Activated B cell treated with CpG ODN at 0.5 μM for 24 hours (primary cell): Measurements from ENCODE around the gene TM2D1. TPM values are rescaled to one million over a fixed set of nuclear protein-coding genes. Genes with fewer than 3 reads are reported as not detected.

ENCODE experiments used
- ATAC-seq: fragments of 200-7000 bp; cut with Tn5 transposase; one replicate; pipeline ENCODE4 v1.10.0; 2021; ENCODE audit warnings: low read depth, mild to moderate bottlenecking, moderate library complexity
- CTCF ChIA-PET: fragments of 350-600 bp; sonication (Branson Sonifier 250); formaldehyde crosslinking; loops from one replicate; lab custom pipeline; 2021; ENCODE audit warnings: antibody characterized with exemption; lab: Charles Lee
- POLR2A ChIA-PET: fragments of 350-600 bp; sonication (Branson Sonifier 250); formaldehyde crosslinking; loops from one replicate; lab custom pipeline; 2021; ENCODE audit warnings: antibody characterized with exemption; lab: Charles Lee
- DNase-seq: peaks from one replicate; pipeline ENCODE4 v3.0.0; 2022
- H3K27ac Mint-ChIP-seq: one replicate; pipeline ENCODE4 v1.8.0; 2020; ENCODE audit warnings: mixed read lengths
- H3K27me3 Mint-ChIP-seq: one replicate; pipeline ENCODE4 v1.8.0; 2021; ENCODE audit warnings: mixed read lengths
- H3K36me3 Mint-ChIP-seq: one replicate; pipeline ENCODE4 v1.8.0; 2021; ENCODE audit warnings: low read depth, mixed read lengths
- H3K4me1 Mint-ChIP-seq: one replicate; pipeline ENCODE4 v1.8.0; 2021; ENCODE audit warnings: mixed read lengths
- H3K4me3 Mint-ChIP-seq: one replicate; pipeline ENCODE4 v1.8.0; 2020; ENCODE audit warnings: mild to moderate bottlenecking, mixed read lengths
- H3K9me3 Mint-ChIP-seq: one replicate; pipeline ENCODE4 v1.8.0; 2020; ENCODE audit warnings: mixed read lengths
- CTCF ChIP-seq: fragments of 200-600 bp; IDR thresholded peaks from one replicate; pipeline ENCODE4 v1.8.0; 2022; ENCODE audit warnings: antibody characterized with exemption, mild to moderate bottlenecking
- intact Hi-C: fragments of 100-400 bp; cut with micrococcal nuclease; formaldehyde crosslinking; loops from one replicate; pipeline ENCODE4 v1.15.1; 2024
- total RNA-seq: library from RNA; stranded (reverse); gene quantifications from 2 replicates; pipeline ENCODE4 v1.2.3, GENCODE V29; 2022

Gene TM2D1
- total RNA-seq, 1 donor from 2014 or later = 41.4 TPM

- ChIA-PET POLR2A (no interaction called here), CTCF (no interaction called here)
Measured at GRCh38 chr1:61654067-61654466, 70.9 kb downstream of the TM2D1 start.

GRCh38 chr1:61648983-61649742 lies 75.8 kb downstream of the TM2D1 start:
- TF ChIP-seq CTCF = no peak
- no peak for DNase-seq
- POLR2A ChIA-PET = no interaction called here
- Mint-ChIP-seq H3K9me3 (peaks cover 4% of the 10 kb centered on the region), H3K4me3 (no peak overlapping the region), H3K27ac (no peak overlapping the region), H3K4me1 (no peaks in the 10 kb centered on the region), H3K27me3 (no peaks in the 10 kb centered on the region), H3K36me3 (no peaks in the 10 kb centered on the region)
- intact Hi-C loops = no loop called here
- CTCF ChIA-PET = no interaction called here
- ATAC-seq = no peak

More at GRCh38 chr1:61654067-61654466, 70.9 kb downstream of the TM2D1 start:
- peaks cover 2% of the 10 kb centered on the region for H3K27me3 Mint-ChIP-seq
- no peak overlapping the region for H3K4me3 Mint-ChIP-seq
- no peaks in the 10 kb centered on the region for H3K4me1 Mint-ChIP-seq
- no peak overlapping the region for H3K27ac Mint-ChIP-seq
- DNase-seq (no peak), ATAC-seq (no peak)
- H3K9me3 Mint-ChIP-seq = peaks cover 4% of the 10 kb centered on the region
- intact Hi-C loops = no loop called here
- no peaks in the 10 kb centered on the region for H3K36me3 Mint-ChIP-seq
- TF ChIP-seq CTCF = no peak

- POLR2A ChIA-PET = no interaction called here
- Mint-ChIP-seq H3K9me3 (no peaks in the 10 kb centered on the region), H3K4me1 (peaks cover 3% of the 10 kb centered on the region), H3K36me3 (no peaks in the 10 kb centered on the region), H3K4me3 (no peak overlapping the region), H3K27ac (no peak overlapping the region), H3K27me3 (no peaks in the 10 kb centered on the region)
- ATAC-seq (no peak), DNase-seq (no peak)
- TF ChIP-seq CTCF = no peak
- CTCF ChIA-PET = no interaction called here
- intact Hi-C loops = no loop called here
Measured at GRCh38 chr1:61647142-61647541, 77.8 kb downstream of the TM2D1 start.

GRCh38 chr1:61645476-61645875 lies 79.5 kb downstream of the TM2D1 start:
- ChIA-PET POLR2A (no interaction called here), CTCF (no interaction called here)
- no peak overlapping the region for H3K27ac Mint-ChIP-seq
- no peak for DNase-seq
- TF ChIP-seq CTCF = no peak
- peaks cover 14% of the 10 kb centered on the region for H3K4me1 Mint-ChIP-seq
- H3K4me3 Mint-ChIP-seq = no peak overlapping the region
- intact Hi-C loops = no loop called here
- no peak for ATAC-seq
- H3K27me3 Mint-ChIP-seq = no peaks in the 10 kb centered on the region
- H3K9me3 Mint-ChIP-seq = no peaks in the 10 kb centered on the region
- no peaks in the 10 kb centered on the region for H3K36me3 Mint-ChIP-seq

GRCh38 chr1:61644303-61644702 lies 80.6 kb downstream of the TM2D1 start:
- Mint-ChIP-seq H3K9me3 (no peaks in the 10 kb centered on the region), H3K4me1 (peaks cover 14% of the 10 kb centered on the region), H3K4me3 (no peak overlapping the region), H3K36me3 (no peaks in the 10 kb centered on the region), H3K27me3 (no peaks in the 10 kb centered on the region), H3K27ac (no peak overlapping the region)
- POLR2A ChIA-PET = no interaction called here
- CTCF ChIA-PET = no interaction called here
- intact Hi-C loops = loop anchor here (5.0 kb wide), 1 partner anchor 97 kb away; no protein-coding TSS in a partner anchor
- no peak for TF ChIP-seq CTCF
- ATAC-seq (no peak), DNase-seq (no peak)
